Islet of Langerhans (tissue), 1 donor: ENCODE measurements around the gene EDEM3.
"Not testable (repeated sequence)": the region's sequence is repeated elsewhere in the genome, so short reads cannot be mapped to it uniquely, and the experiment has no call there.

Source experiments
- FAIRE-seq: peaks from one replicate; lab custom pipeline; 2011; peaks lifted over from hg19 to GRCh38; lab: Jason Lieb, UNC

EDEM3 gene

GRCh38 chr1:184734980-184735379 lies 19.7 kb downstream of the EDEM3 start:
- FAIRE-seq, result no peak

GRCh38 chr1:184724843-184725242 lies 29.8 kb downstream of the EDEM3 start:
- no peak for FAIRE-seq

- FAIRE-seq, result peak; percentile 62
Measured at GRCh38 chr1:184716158-184716557, 38.5 kb downstream of the EDEM3 start.

- no peak for FAIRE-seq
Measured at GRCh38 chr1:184709418-184709817, 45.2 kb downstream of the EDEM3 start.

- FAIRE-seq, result no peak
Measured at GRCh38 chr1:184708084-184708676, 46.5 kb downstream of the EDEM3 start.

GRCh38 chr1:184705271-184705670 lies 49.4 kb downstream of the EDEM3 start:
- FAIRE-seq, result no peak

- FAIRE-seq, result no peak
Measured at GRCh38 chr1:184701816-184702215, 52.8 kb downstream of the EDEM3 start.

GRCh38 chr1:184698969-184699368 lies 55.7 kb downstream of the EDEM3 start:
- no peak for FAIRE-seq

- FAIRE-seq, result no peak
Measured at GRCh38 chr1:184698016-184698415, 56.6 kb downstream of the EDEM3 start.

GRCh38 chr1:184696403-184696802 lies 58.3 kb downstream of the EDEM3 start:
- no peak for FAIRE-seq

- no peak for FAIRE-seq
Measured at GRCh38 chr1:184695023-184695422, 59.6 kb downstream of the EDEM3 start.

GRCh38 chr1:184693011-184693410 lies 61.6 kb downstream of the EDEM3 start:
- FAIRE-seq, result no peak

- no peak for FAIRE-seq
Measured at GRCh38 chr1:184691719-184692324, 62.8 kb downstream of the EDEM3 start.

GRCh38 chr1:184686540-184686939 lies 68.1 kb downstream of the EDEM3 start:
- FAIRE-seq, result no peak

GRCh38 chr1:184685116-184685515 lies 69.5 kb downstream of the EDEM3 start:
- FAIRE-seq, result no peak

- FAIRE-seq, result no peak
Measured at GRCh38 chr1:184684285-184685074, 70.2 kb downstream of the EDEM3 start.

GRCh38 chr1:184682956-184683355 lies 71.7 kb downstream of the EDEM3 start:
- no peak for FAIRE-seq

GRCh38 chr1:184680611-184681225 lies 73.9 kb downstream of the EDEM3 start:
- FAIRE-seq, result not testable (repeated sequence)

- FAIRE-seq, result not testable (repeated sequence)
Measured at GRCh38 chr1:184679472-184679871, 75.2 kb downstream of the EDEM3 start.

GRCh38 chr1:184677344-184677743 lies 77.3 kb downstream of the EDEM3 start:
- FAIRE-seq, result no peak

- FAIRE-seq, result no peak
Measured at GRCh38 chr1:184673305-184673704, 81.4 kb downstream of the EDEM3 start.

GRCh38 chr1:184672013-184672726 lies 82.5 kb downstream of the EDEM3 start:
- FAIRE-seq, result no peak
